Measurements from ENCODE around the gene USP35.

- TF ChIP-seq CTCF (IDR thresholded peaks at IDR 0.05; ENCODE audit: poor library complexity) (no peak), EZH2phosphoT487 (IDR thresholded peaks at IDR 0.05; ENCODE audit: low read depth, severe bottlenecking, unreplicated experiment) (no peak), EZH2 (IDR thresholded peaks at IDR 0.05; ENCODE audit: borderline replicate concordance) (no peak)
Measured at GRCh38 chr11:78145511-78146025, 43.2 kb upstream of the USP35 start.

All from hepatocyte (in vitro differentiated cells).